Measurements from ENCODE around the gene TRABD2A. TPM values are rescaled to one million over a fixed set of nuclear protein-coding genes. Genes with fewer than 3 reads are reported as not detected.
A peak's percentile ranks its signal among the peaks of the same experiment; 100 is the strongest.

Gene TRABD2A
- total and polyA plus RNA-seq, 9 of the 15 experiments (the other 6 are each of a cell fraction or from before 2014, with no cell fraction given), result 0.07 to 0.45 (median 0.25) TPM

DNA sequence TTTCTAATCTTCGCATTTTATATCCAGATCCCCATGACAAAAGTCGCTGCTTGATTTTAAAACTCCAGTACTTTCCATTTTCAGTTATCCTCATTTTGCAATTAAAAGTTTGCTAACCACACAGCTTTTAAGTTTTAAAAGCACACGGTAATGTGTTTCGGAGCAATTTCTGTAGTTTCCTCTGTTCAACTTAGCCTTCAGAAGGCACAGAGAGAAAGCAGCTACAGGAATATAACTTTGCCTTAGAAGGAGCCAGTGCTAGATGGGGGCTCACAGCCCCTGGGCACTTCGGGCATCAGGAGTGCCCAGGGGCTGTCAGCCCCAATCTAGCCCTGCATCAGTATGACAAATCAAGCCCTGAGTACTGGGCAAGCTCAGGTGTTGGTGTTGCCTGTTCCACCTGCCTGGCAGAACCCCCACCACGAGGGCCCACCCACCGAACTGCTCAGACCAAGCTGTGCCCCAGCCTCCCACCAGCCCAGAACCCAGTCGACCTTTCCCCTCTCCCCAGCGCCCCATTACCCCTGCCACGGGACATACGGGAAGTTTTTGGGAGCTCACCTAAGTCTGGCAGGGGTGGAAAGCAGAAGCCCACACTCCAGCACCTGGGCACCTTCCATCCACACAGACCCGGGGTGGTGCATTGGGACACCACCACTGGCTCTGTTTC is 47.3 kb downstream of the TRABD2A start:
- H3K27ac ChIP-seq (ENCODE audit: extremely low read depth, low read depth, low read length), result no peak overlapping the region
- WGBS (ENCODE audit: insufficient coverage, low coverage, missing lambda C conversion rate), result 1% methylated on average over 10 of the region's 12 CpGs
- no peak overlapping the region for H3K4me2 ChIP-seq (ENCODE audit: insufficient read depth, low read length)
- peaks cover 7 to 15% of the 10 kb centered on the region in 2 experiments; a peak in 4 of 5 replicates for H3K4me1 ChIP-seq (replicated peaks in 1 of 2; ENCODE audit: control insufficient read depth in 2 of 2, insufficient read depth in 2 of 2, low read length in 2 of 2)
- intact Hi-C loops (cut with micrococcal nuclease), result no loop called here
- DNase-seq (ENCODE audit: extremely low read depth in 1 of 4, low spot score in 3 of 4) (no peak), ATAC-seq (no peak), FAIRE-seq (no peak)
- in situ Hi-C loops (cut with MboI), result no loop called here
- BruUV-seq (replicated peaks), result no TSS peak
- CTCF ChIA-PET (ENCODE audit: low intra/inter-chr PET ratio), result no interaction called here
- no peaks in the 10 kb centered on the region for H3K9me1 ChIP-seq (ENCODE audit: control insufficient read depth, insufficient read depth, low read length)
- no peak overlapping the region for H3K9ac ChIP-seq (ENCODE audit: insufficient read depth in 1 of 2, low read depth in 2 of 2, low read length in 2 of 2)
- TF ChIP-seq NUFIP1 (IDR thresholded peaks at IDR 0.05; ENCODE audit: partially characterized antibody) (no peak), KDM5B (IDR thresholded peaks at IDR 0.05; ENCODE audit: insufficient replicate concordance, low read depth, low read length) (no peak), ZBTB1 (CRISPR knock-in tag; IDR thresholded peaks at IDR 0.05; ENCODE audit: borderline replicate concordance, low read depth) (no peak), ZNF561 (CRISPR knock-in tag; conservative IDR thresholded peaks at IDR 0.05) (no peak), ZNF184 (CRISPR knock-in tag; IDR thresholded peaks at IDR 0.05) (no peak)
- H4K20me1 ChIP-seq (replicated peaks; ENCODE audit: control insufficient read depth, insufficient read depth, low read length), result no peaks in the 10 kb centered on the region
- POLR2A ChIA-PET, result no interaction called here
- H3K79me2 ChIP-seq (ENCODE audit: control insufficient read depth, insufficient read depth, low read length), result no peaks in the 10 kb centered on the region
- no peak overlapping the region for H3K4me3 ChIP-seq
- no peaks in the 10 kb centered on the region for H3K36me3 ChIP-seq (ENCODE audit: control insufficient read depth, insufficient read depth, low read length)
- H3K9me3 ChIP-seq (replicated peaks; ENCODE audit: control insufficient read depth, insufficient read depth, low read depth, low read length), result no peaks in the 10 kb centered on the region
- 0 out of 2 replicates have a peak overlapping the region, but pooled peaks have one; percentile 49 for H2AFZ ChIP-seq (ENCODE audit: low read depth, low read length)
- H3K27me3 ChIP-seq (ENCODE audit: control insufficient read depth in 2 of 2, insufficient read depth in 2 of 2, low read length in 2 of 2), result peaks cover 0 to 26% of the 10 kb centered on the region in 2 experiments; a peak in 3 of 5 replicates
